Measurements from ENCODE around the gene C11orf24. TPM values are rescaled to one million over a fixed set of nuclear protein-coding genes. Genes with fewer than 3 reads are reported as not detected.

Gene C11orf24
- total and polyA plus RNA-seq, 2 of the 8 experiments (the other 6 are each of a cell fraction or from before 2014, with no cell fraction given) = 45.4 to 51.7 TPM

GRCh38 chr11:68271023-68271780, 571 bp downstream of the C11orf24 start (continued):
- no peak for TF ChIP-seq E2F6 (IDR thresholded peaks at IDR 0.05)
- peak in 1 of 2 experiments; percentile 50; a peak in 2 of 4 replicates for TF ChIP-seq RAD21 (IDR thresholded peaks at IDR 0.05 in 1 of 2, conservative IDR thresholded peaks at IDR 0.05 in 1 of 2; ENCODE audit: low read depth in 2 of 2, low read length in 2 of 2)
